Measurements from ENCODE around the gene RNASE7. TPM values are rescaled to one million over a fixed set of nuclear protein-coding genes. Genes with fewer than 3 reads are reported as not detected.

The RNASE7 gene
- total and polyA plus RNA-seq, 11 donors: 0.04 TPM; not detected in 10

DNA sequence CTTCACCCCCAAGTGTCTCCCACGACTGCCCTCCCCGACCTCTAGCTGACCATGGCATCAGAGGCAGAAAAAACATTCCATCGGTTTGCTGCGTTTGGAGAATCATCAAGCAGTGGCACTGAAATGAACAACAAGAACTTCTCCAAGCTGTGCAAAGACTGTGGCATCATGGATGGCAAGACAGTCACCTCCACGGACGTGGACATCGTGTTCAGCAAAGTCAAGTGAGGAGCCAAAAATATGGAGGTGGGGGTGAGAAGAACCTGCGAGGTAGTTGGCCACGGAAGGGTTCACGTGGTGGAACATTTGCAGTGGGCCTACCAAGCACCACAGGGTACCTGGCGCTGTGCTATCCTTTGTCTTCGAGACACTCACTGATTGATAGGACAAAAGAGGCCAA, 11.6 kb upstream of the RNASE7 start:
- no peaks in the 10 kb centered on the region for H3K36me3 ChIP-seq
- DNase-seq (no peak), ATAC-seq (no peak)
- TF ChIP-seq, protein P1, sequence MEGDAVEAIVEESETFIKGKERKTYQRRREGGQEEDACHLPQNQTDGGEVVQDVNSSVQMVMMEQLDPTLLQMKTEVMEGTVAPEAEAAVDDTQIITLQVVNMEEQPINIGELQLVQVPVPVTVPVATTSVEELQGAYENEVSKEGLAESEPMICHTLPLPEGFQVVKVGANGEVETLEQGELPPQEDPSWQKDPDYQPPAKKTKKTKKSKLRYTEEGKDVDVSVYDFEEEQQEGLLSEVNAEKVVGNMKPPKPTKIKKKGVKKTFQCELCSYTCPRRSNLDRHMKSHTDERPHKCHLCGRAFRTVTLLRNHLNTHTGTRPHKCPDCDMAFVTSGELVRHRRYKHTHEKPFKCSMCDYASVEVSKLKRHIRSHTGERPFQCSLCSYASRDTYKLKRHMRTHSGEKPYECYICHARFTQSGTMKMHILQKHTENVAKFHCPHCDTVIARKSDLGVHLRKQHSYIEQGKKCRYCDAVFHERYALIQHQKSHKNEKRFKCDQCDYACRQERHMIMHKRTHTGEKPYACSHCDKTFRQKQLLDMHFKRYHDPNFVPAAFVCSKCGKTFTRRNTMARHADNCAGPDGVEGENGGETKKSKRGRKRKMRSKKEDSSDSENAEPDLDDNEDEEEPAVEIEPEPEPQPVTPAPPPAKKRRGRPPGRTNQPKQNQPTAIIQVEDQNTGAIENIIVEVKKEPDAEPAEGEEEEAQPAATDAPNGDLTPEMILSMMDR (IDR thresholded peaks at IDR 0.05): no peak
- no peak for TF ChIP-seq POLR2A (IDR thresholded peaks at IDR 0.05)
- H3K27ac ChIP-seq: no peak overlapping the region
- H3K4me3 ChIP-seq: no peak overlapping the region
- no peaks in the 10 kb centered on the region for H3K9me3 ChIP-seq
- WGBS, 4 donors: 82 to 93% (median 88%) methylated on average over 12 of the region's 12 CpGs
- intact Hi-C loops (cut with DNase I): no loop called here
- H3K4me1 ChIP-seq: peaks cover 0 to 18% (median 13%) of the 10 kb centered on the region in 12 donors
- peaks cover 0 to 2% (median 0%) of the 10 kb centered on the region in 9 donors for H3K27me3 ChIP-seq

DNA sequence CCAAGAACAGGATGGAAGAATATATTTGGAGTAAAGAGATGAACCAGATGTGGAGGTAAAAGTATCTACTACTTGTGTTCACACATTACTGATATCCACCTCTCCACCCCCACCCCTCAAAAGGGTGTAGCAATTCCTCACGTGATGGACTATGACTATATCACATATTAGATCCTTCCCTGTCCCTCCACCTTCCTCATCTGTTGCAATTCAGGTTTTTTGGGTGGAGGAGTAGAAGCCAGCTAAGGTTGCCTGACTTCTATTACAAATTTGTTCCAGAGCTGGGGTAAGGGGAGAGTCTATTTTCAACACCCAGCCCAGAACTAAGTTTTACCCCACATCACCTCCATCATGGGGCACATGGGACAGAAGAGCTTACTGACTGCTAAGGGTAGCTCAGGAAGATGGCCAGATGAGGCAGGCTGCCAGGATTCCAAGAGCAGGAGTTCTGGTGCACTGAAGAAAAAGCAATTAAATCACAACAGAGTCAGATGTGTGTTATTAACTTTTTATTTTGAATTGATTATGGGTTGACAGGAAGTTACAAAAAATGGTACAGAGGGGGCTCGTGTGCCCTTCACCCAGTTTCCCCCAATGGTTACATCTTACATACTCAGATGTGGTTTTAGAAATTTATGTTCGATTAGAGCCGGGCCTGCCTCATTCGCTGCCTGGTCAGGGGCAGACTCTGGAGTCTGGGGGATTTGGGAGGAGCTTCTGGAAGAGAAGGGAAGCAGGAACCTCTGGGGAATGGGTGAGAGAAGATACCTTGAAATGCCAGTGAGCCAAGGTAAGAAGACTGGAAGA, 9.6 kb upstream of the RNASE7 start:
- no peaks in the 10 kb centered on the region for H3K27me3 ChIP-seq
- no peak for ATAC-seq
- intact Hi-C loops (cut with DNase I): no loop called here
- H3K36me3 ChIP-seq: no peaks in the 10 kb centered on the region
- no peak for DNase-seq
- 90 to 95% (median 92%) methylated on average over 5 of the region's 5 CpGs for WGBS, 4 donors
- no peak overlapping the region for H3K27ac ChIP-seq
- TF ChIP-seq, protein P1 (IDR thresholded peaks at IDR 0.05): no peak
- TF ChIP-seq POLR2A (IDR thresholded peaks at IDR 0.05): no peak
- peaks cover 0 to 7% (median 0%) of the 10 kb centered on the region in 12 donors for H3K4me1 ChIP-seq
- H3K4me3 ChIP-seq: no peak overlapping the region
- H3K9me3 ChIP-seq: no peaks in the 10 kb centered on the region

DNA sequence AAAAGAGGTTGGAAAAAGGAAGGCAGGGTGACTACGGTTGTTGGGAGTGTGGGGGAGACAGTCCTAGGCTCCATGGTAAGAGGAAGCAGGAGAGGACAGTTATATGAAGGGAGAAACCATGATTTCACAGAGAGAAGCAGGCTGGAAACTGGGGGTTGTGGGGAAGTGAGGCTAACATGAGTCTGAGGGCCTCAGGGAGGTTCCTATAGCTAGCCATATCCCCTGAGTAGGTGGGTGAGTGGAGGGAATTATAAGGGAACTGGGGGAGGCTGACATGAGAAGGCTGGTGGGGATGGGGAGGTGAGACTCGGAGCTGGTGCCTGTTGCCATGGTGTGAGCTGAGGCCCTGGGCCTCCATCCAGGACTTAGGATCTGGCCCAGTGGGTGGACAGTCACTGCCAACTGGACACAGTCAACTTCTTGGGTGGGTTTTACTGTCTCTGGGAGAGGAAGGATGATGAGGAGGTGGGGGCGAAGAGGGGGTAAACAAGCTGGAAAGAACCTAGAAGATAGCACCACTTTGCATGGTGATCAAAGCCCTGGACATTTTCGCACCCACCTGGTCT, 8.9 kb upstream of the RNASE7 start:
- TF ChIP-seq, protein P1 (IDR thresholded peaks at IDR 0.05): no peak
- TF ChIP-seq POLR2A (IDR thresholded peaks at IDR 0.05): no peak
- Histone ChIP-seq H3K36me3 (no peaks in the 10 kb centered on the region), H3K27me3 (no peaks in the 10 kb centered on the region), H3K9me3 (no peaks in the 10 kb centered on the region), H3K4me1 (peaks cover 0 to 11% (median 2%) of the 10 kb centered on the region in 12 donors), H3K4me3 (no peak overlapping the region), H3K27ac (no peak overlapping the region)
- 82 to 90% (median 86%) methylated on average over 4 of the region's 4 CpGs for WGBS, 4 donors
- DNase-seq (no peak), ATAC-seq (no peak)
- intact Hi-C loops (cut with DNase I): no loop called here

DNA sequence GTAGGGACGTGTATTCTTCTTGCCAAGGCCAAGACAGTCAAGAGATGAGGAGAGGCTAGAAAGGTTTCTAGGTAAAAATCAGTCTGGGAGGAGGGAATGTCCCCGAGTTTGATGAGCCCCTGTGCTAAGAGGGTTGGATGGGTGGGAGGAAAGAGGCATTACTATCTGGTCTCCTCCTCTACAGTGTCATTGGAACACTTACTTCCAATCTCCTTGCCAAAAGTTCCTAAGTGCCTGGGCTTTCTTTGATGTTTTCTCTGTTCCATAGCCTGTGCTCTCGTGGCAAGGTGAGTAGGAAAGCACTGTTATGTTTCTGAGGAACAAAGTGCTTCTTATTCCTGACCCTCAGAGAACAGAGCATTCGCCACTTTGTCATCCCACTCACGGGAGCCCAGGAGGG, 7.5 kb upstream of the RNASE7 start, which contains the start of gene RNASE13:
Gene RNASE13, minus strand, starts transcription at position 101 of the 400 bp plus-strand sequence. CDS start 519 bp downstream, outside the sequence.
- intact Hi-C loops (cut with DNase I): loop anchor here in 1 of 10 donors (5.0 kb wide), 1 partner anchor 177 kb away; no protein-coding TSS in a partner anchor
- WGBS, 4 donors: 84 to 91% (median 88%) methylated on average over 5 of the region's 5 CpGs
- ATAC-seq: no peak

More for the DNA sequence above, 7.5 kb upstream of the RNASE7 start, which contains the start of gene RNASE13:
- no peak for TF ChIP-seq POLR2A (IDR thresholded peaks at IDR 0.05)
- TF ChIP-seq, protein P1 (IDR thresholded peaks at IDR 0.05): no peak
- Histone ChIP-seq H3K27ac (no peak within 1 kb of the TSS), H3K36me3 (no peaks in the 10 kb centered on the region), H3K4me1 (peaks cover 0 to 26% (median 16%) of the 10 kb centered on the region in 12 donors), H3K9me3 (no peaks in the 10 kb centered on the region), H3K4me3 (no peak within 1 kb of the TSS), H3K27me3 (no peaks in the 10 kb centered on the region)
- no peak for DNase-seq

Measured in heart left ventricle (tissue), 16 donors.